DMS53 treated with DMSO at 0.1 percent for 48 hours (cell line): ENCODE data around the gene TMTC2.

Experiments
- DNase-seq: peaks from one replicate; lab custom pipeline; 2025; ENCODE audit not compliant: unreplicated experiment; lab: John Stamatoyannopoulos, UW

Gene TMTC2

DNA sequence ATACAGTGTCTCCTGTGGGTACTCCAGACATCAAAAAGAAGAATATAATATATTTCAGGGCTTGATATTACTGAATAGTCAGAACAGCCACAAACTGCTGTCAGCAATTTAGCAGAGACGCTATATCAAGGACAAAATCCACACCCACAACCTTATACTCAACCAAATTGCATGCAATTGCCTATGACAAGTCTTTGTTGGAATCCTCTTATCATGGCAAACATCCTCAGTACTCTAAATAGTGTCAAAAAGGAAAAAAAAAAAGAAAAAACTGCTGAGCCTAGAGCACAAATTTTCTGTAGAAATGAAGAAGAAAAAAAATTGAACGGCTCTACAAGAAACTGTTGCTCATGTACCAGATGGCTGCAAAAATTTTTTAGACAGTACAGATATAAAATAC is 485.7 kb downstream of the TMTC2 start:
- DNase-seq: no peak

DNA sequence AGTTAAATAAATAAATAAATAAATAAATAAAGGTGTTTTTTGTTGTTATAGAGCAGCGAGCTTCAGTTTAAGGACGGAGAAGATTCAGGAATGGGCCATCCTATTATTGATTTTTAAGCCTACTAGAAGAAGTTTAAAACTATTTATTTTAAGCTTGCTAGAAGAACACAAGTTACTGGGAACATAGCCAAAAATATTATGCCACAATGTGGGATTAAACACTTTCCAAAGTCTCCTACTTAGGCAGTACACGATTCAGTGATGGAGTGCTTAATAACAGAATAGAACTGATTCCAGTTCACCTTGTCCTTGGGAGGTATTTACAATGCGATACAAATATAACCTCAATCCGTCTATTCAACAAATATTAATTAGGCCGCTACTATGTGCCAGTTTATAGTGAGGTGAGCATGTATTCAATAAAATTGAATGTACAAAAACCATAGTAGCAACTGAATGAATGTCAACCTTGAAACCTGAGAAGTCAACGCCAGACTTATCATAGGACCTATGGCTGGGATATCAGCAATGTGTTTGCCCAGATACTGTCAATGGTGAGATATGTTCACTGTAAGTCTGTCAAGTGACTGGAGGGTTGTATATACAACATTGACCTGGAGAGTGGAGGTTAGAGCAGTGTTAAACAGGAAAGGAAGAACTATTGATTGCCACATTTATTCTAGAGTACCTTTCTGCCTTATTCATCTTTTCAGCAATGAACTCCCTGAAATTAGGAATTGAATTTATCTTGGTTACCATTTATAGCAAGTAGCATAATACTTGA is 486.4 kb downstream of the TMTC2 start:
- DNase-seq: no peak

DNA sequence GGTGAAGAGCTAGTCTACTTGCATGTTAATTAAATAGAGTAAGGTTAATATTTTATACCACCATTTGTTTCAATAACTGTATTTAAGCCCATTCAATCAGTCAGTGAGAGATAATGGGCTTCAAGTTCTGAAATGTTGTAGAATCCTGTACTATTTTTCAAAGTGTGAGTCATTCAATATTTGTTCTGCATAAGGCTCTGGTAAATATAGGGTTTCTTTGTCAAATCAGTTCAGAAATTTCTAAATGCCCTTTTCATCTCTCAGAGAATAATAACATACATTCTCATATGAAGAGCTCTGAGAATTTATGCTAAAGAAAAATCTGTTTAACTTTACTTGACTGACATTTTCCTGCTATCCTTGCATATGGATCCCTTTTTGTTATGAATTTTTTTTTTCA is 493.3 kb downstream of the TMTC2 start:
- peak; percentile 52 for DNase-seq

DNA sequence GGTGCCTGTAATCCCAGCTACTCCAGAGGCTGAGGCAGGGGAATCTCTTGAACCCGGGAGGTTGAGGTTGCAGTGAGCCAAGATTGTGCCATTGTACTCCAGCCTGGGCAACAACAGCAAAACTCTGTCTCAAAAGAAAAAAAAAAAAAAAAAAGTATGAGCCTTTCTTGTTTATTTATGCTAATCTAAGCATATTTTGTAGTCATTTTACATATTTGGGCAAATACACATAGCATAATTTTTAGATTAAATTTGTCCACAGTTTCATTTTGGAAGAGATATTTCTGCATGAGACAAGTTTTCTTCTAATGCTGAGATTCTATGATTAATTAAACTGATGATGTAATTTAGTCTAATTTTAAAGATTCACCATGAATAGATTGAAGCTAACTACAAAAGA is 494.4 kb downstream of the TMTC2 start:
- no peak for DNase-seq

DNA sequence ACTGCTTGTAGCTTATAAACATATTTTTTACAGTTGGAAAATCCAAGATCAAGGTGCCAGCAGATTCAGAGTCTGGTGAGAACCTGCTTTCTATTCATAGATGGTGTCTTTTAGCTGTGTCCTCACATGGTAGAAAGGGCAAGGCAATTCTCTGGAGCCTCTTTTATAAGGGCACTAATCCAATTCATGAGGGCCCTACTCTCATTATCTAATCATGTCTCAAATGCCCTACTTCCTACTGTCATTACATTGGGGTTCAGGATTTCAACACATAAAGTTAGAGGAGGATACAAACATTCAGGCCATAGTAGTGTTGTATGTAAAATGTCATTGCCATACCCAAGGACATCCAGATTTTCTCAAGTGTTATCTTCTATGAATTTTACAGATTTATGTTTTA is 496.4 kb downstream of the TMTC2 start:
- no peak for DNase-seq
